Skin epidermis (tissue), 12 donors: Measurements from ENCODE around the gene FSD2.

ENCODE experiments used
- H3K27ac ChIP-seq, 21 experiments: fragments of 200-600 bp; sonication (generic) in 11 of 21; one replicate each; pipeline ENCODE4 v1.5.0; 2020; ENCODE audit warnings: mild to moderate bottlenecking in 3 of 21, inconsistent platforms in 2 of 21, moderate library complexity in 2 of 21
- H3K4me3 ChIP-seq, 7 experiments: fragments of 200-600 bp; sonication (generic) in 2 of 7; one replicate each; pipeline ENCODE4 v1.5.0; 2020; ENCODE audit warnings: inconsistent platforms in 2 of 7, mild to moderate bottlenecking in 2 of 7, moderate library complexity in 1 of 7

Gene FSD2

DNA sequence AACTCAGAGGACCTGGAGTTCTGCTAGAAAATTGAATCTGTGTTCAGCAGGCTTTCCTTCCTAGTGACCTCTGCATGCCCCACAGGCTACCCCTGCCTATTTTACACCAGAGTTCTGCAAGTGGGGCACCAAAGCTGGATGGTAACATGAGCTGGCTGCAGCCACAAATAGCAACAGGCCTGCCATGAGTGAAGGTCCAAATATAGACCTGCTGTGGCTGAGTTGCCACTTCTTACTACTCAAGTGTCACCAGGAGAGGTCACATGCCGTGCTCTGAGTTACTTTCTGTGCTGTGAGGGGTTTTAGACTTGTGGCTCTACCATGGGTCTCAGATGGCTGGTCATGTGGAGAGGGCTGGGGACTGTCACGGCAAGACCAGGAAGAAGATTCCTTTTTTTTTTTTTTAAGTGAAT lies at the start of gene FSD2:
TSS of gene FSD2 (minus strand) at position 76 of the 413 bp plus-strand sequence. CDS start 18,679 bp downstream, outside the sequence.
- Histone ChIP-seq H3K27ac (no peak within 1 kb of the TSS), H3K4me3 (no peak within 1 kb of the TSS)

GRCh38 chr15:82854554-82854953 lies 48.7 kb upstream of the FSD2 start:
- Histone ChIP-seq H3K4me3 (no peak overlapping the region), H3K27ac (no peak overlapping the region)

- no peak overlapping the region for H3K27ac ChIP-seq
- no peak overlapping the region for H3K4me3 ChIP-seq
These were observed 47.2 kb upstream of the FSD2 start for GRCh38 chr15:82852941-82853561.

DNA sequence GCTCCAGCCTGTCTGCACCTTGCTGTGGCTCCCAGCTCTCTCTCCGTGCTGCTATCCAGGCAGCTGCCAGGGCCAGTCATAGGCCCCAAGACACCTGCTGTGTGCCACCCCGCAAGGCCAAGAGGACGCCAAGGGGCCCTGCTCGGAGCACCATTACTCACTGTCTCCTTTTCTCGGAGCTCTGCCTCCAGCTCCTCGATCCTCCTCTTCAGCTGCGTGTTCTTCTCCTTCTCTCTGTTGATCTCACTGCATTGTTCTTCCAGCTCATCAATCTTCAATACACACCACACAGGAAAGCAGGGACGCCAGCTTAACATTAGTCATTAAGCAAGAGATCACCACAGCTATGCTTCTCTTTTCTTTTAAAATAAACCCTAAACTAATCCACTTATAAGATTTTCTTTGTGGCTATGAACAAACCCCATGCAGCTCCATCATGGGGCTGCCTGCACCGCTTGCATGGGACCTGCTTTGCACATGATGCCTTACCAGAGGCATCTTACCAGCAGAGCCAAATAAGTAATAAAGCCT lies 46.2 kb upstream of the FSD2 start:
- no peak overlapping the region for H3K27ac ChIP-seq
- H3K4me3 ChIP-seq = no peak overlapping the region

DNA sequence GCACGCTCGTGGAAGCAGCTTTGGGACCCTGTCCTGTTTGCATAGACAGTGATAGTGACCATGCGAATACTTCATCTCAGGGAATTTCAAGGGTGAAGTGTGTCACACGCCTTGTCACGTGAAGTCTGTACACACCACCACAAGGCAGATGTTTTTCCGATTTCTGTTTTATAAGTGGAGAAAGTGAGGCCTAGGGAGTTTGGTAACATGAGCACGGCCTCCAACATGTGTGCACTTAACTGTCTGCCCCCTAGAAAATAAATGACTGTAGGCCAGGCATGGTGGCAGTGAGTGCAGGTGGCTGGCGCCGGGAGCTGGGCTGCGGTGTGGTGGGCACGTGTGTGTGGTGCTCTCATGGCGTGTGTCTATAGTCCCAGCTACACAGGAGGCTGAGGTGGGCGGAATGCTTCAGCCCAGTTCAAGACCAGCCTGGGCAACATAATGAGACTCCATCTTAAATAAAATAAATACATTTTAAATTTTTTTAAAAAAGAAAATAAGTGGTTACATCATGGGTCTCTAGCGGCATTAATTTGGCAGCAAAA lies 45.5 kb upstream of the FSD2 start:
- H3K27ac ChIP-seq = no peak overlapping the region

DNA sequence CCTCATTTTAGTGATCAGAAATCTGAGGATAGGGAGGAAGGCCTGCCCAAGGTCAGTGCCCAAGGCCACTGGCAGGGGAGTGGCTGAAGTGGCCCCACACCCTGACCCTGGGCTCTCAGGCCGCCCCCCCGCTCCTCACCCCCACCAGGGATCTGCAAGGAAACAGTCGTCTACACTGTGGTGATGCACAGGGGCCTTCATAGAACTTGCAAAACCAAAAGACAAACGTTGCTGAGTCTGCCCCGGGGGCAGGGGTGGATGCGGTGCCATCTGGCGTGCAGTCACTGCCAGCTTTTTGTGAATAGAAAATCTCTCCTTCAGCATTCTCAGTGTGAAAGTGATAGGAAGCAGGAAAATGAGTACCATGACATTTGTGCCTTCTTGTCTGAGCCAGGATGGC lies 44.9 kb upstream of the FSD2 start:
- Histone ChIP-seq H3K4me3 (no peak overlapping the region), H3K27ac (no peak overlapping the region)

More for the DNA sequence above, 45.5 kb upstream of the FSD2 start:
- no peak overlapping the region for H3K4me3 ChIP-seq

DNA sequence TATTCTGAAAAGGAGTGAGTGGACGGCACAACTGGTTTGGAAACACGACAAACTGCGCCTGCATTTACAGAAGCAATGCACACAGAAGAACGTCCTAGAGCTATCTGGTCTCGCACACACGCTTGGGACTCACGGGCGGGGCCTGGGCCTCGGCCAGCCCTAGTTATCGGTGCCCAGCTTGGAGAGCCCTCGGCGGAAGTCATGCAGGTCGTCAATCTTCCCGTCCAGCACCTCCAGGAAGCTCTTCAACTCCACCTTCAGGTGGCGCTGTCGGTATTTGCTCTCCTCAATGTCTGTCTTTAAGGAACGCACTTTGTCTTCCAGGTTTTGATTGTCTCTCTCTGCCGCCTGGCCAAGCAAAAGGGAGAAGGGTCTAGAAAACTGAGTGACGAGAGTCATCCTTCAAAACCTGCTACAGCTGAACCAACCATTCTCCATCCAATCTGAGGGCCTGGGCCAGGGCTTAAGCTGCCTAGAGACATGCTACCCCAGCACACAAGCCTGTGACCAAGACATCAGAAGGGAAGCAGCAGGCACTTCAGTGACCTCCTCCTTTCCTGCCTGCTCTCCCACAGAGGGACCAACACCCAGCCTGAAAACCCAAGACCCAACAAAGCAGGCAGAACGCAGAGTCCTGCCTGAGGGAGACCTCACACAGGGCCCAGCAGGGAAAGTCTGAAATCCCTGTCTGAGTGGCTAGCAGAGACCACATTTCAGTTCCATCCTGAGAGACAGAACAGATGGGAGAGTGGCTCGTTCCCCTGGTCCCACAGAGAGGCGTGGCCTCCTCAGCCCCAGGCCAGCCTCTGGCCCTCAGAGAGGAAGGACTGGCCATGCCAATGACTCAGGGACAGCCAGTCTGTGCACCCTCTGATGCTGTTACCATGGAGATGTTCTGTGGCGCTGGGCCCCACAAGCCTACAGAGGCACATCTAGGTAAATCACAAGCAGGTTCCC lies 44.0 kb upstream of the FSD2 start:
- Histone ChIP-seq H3K27ac (peak overlapping the region in 6 of 21 experiments; percentile 3 to 67 (median 30)), H3K4me3 (no peak overlapping the region)

GRCh38 chr15:82848241-82848993 lies 42.5 kb upstream of the FSD2 start:
- Histone ChIP-seq H3K4me3 (no peak overlapping the region), H3K27ac (no peak overlapping the region)

DNA sequence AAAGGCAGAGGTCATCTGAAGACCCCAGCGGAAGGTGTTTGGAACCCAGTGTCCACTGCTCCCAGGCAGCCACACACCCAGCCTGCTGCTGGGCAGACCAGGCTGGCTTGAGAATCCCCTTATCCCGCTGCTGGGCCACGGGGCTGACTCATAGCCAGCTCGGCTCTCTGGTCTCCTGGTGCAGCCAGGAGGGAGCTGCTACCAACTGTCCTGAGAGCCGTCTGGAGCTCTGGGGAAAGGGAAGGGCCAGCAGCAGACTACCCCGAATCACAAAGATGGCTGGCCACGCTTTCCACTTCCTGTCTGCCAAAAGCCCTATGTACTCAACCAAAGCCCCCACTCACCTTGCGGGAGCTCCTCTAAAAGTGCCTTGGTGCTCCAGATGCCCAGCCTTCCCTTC lies 41.8 kb upstream of the FSD2 start:
- Histone ChIP-seq H3K27ac (no peak overlapping the region), H3K4me3 (no peak overlapping the region)

GRCh38 chr15:82846621-82847020 lies 40.8 kb upstream of the FSD2 start:
- H3K27ac ChIP-seq = peak overlapping the region in 1 of 21 experiments; percentile 23
- H3K4me3 ChIP-seq = no peak overlapping the region

DNA sequence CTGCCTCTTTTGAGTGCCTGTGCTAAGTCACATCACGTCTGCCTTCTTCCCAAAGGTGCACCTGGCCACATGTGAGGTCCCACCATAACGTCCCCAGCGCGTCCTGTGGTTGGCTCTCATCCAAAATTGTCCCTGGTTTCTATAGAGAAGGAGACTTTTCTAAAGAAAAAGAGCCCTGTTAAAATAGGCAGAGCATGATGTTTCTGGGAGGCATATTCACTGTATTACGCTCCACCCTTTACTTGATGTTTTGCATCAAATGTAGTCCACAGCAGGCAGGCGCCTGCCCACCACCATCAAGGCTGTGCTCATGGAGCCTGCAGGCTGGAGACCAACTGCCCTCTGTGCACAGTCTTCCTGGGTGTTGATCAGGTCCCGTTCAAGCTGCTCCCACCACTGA lies 39.8 kb upstream of the FSD2 start:
- no peak overlapping the region for H3K4me3 ChIP-seq
- H3K27ac ChIP-seq = no peak overlapping the region

GRCh38 chr15:82843566-82843965 lies 37.7 kb upstream of the FSD2 start:
- Histone ChIP-seq H3K4me3 (no peak overlapping the region), H3K27ac (no peak overlapping the region)

DNA sequence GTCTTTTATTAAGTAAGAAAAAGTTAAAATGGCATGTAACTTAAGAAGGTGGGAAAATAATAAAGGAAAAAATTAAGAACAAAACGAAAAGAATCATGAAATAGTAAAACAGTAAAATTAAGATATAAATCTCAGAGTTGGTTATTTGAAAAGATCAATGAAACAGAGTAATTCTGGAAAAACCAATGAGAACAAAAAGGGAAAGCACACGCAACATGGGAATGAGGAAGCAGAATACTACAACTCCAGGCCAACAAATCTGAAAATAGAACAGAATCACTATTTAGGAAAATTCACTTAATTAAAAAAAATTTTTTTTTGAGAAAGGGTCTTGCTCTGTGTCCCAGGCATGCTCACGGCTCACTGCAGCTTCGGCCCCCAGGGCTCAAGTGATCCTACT lies 34.3 kb upstream of the FSD2 start:
- no peak overlapping the region for H3K27ac ChIP-seq

DNA sequence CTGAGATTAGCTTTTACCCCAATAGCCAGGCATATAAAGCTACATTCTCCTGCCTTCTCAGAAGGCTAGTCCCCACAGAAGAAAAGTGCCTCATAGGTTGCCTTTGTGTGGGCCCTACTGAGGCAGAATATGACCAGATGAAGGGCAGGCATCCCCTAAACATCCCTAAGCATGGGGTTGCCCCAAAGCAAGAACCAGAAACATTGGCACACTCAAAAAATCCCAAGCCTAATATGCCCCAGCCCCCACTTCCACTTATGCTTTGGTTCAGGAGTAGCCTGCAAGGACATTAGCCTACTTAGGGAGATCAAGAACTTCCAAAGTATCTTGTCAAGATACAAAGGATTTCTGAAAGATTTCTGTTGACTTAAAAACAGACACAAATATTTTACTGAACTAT lies 33.3 kb upstream of the FSD2 start:
- Histone ChIP-seq H3K27ac (no peak overlapping the region), H3K4me3 (no peak overlapping the region)

More for the DNA sequence above, 34.3 kb upstream of the FSD2 start:
- no peak overlapping the region for H3K4me3 ChIP-seq

- H3K27ac ChIP-seq = no peak overlapping the region
- no peak overlapping the region for H3K4me3 ChIP-seq
These were observed 32.3 kb upstream of the FSD2 start for GRCh38 chr15:82838096-82838735.

DNA sequence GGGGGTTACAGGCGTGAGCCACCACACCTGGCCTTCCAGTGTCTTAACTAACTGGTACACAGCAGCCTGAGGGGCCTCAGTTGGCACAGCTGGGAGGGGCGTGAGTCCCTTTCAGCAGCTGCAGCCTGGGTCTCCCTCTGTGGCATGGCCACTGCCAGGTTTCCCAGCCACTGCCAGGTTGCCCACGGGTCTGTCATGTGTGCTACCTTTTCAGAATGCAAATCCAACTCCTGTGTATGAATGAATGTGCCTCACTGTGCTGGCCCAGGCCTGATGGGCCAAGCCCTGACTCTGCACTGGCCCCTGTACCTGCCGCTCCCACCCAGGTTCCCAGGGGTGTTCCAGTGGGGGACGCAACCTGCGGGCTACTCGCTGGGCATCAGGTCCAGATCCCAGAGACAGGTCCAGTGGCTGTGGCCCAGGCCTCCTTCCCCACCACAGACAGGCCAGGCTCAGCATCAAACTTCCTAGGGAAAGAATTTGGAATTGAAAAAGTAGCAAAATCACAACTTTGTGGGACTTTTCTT lies 29.6 kb upstream of the FSD2 start:
- H3K27ac ChIP-seq = no peak overlapping the region
- H3K4me3 ChIP-seq = no peak overlapping the region

- no peak overlapping the region for H3K4me3 ChIP-seq
- H3K27ac ChIP-seq = peak overlapping the region in 5 of 21 experiments; percentile 9 to 44 (median 37)
These were observed 27.5 kb upstream of the FSD2 start for GRCh38 chr15:82833362-82833682.

GRCh38 chr15:82832601-82833361 lies 26.9 kb upstream of the FSD2 start:
- Histone ChIP-seq H3K27ac (peak overlapping the region in 11 of 21 experiments; percentile 5 to 44 (median 21)), H3K4me3 (no peak overlapping the region)
